ENCODE results near the gene TGOLN2.

TGOLN2 gene

DNA sequence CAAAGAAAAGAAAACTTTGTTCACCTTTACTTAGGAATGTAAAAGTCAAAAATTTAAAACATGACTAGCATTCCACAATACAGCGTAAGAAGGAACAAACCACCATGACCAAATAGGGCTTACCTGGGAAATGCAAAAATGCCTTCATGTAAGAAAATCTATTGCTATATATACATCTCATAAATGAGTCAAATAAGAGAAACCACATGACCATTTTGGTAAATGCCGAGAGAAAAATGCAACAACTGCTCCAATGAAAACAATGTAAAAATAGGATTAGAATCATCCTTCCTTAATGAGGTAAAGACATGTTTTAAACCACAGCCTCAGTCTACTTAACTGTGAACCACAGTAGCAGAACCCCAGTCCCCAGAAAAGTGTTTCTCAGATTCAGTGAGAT, 49.4 kb downstream of the TGOLN2 start:
- TF ChIP-seq, protein P1, sequence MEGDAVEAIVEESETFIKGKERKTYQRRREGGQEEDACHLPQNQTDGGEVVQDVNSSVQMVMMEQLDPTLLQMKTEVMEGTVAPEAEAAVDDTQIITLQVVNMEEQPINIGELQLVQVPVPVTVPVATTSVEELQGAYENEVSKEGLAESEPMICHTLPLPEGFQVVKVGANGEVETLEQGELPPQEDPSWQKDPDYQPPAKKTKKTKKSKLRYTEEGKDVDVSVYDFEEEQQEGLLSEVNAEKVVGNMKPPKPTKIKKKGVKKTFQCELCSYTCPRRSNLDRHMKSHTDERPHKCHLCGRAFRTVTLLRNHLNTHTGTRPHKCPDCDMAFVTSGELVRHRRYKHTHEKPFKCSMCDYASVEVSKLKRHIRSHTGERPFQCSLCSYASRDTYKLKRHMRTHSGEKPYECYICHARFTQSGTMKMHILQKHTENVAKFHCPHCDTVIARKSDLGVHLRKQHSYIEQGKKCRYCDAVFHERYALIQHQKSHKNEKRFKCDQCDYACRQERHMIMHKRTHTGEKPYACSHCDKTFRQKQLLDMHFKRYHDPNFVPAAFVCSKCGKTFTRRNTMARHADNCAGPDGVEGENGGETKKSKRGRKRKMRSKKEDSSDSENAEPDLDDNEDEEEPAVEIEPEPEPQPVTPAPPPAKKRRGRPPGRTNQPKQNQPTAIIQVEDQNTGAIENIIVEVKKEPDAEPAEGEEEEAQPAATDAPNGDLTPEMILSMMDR (IDR thresholded peaks at IDR 0.05; ENCODE audit: insufficient read depth, missing control alignments), result no peak
- no peak for DNase-seq (ENCODE audit: insufficient read length, low spot score)
- FAIRE-seq, result no peak

DNA sequence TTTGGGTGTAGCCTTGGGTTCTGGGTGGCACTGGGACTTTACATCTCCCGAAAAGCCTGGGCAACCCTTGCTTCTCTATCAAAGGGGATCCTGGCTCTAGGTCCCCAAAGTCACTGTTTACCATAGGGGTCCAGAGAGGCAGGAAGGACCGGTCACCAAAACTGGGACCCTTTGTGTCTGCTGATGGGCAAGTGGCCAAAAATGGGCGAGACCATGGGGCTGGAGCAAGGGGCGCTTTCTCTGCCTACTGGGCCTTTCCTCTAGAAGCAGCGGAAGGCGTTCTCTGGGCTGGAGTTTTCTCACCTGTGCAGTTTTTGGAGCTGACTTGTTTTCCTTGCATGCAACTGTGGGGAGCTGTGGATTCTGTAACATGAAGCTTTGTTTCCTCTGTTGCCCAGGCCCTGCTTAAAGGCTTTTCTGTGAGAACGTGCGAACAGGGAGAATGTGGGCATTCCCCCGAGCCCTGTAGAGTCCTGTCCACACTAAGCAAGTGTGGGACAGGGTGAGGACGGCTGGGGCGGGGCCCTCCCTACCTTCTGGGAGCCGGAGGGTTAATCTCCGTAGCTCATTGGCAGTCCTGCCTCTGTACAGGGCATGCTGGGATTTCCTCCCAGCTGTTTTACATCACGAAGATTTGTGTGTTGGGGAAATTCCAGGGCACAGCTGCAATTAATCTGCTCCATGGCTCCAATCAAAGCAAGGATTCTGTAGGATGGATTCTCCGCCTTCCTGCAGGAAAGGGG, 50.2 kb downstream of the TGOLN2 start:
- TF ChIP-seq, protein P1 (IDR thresholded peaks at IDR 0.05; ENCODE audit: insufficient read depth, missing control alignments), result no peak
- DNase-seq (ENCODE audit: insufficient read length, low spot score) (no peak), FAIRE-seq (no peak)

DNA sequence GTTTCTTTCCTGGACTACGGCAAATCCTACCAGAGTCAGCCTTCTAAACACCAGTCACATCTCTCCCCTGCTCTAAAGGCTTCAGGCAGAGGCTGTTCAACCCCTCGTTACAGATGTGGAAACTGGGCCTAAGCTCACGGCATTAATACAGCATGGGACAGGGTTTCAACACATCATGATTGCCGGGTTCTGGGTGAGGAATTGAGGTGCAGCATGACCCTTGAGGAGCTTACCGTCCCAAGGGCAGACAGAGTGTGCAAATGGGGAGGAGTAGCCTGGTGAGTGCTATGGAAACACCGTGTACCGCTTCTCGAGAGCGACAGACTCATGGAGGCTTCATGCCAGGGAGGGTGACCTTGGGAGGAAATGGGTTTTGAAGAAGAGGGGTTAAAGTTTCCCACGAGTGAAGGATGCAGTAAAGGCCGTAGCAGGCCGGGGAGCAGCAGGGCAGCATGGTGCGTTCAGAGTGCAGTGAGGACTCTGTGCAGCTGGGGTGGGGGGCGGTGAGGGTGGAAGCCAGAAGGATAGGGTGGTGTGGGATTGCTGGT, 51.1 kb downstream of the TGOLN2 start:
- FAIRE-seq (no peak), DNase-seq (ENCODE audit: insufficient read length, low spot score) (no peak)
- TF ChIP-seq, protein P1 (IDR thresholded peaks at IDR 0.05; ENCODE audit: insufficient read depth, missing control alignments), result no peak

DNA sequence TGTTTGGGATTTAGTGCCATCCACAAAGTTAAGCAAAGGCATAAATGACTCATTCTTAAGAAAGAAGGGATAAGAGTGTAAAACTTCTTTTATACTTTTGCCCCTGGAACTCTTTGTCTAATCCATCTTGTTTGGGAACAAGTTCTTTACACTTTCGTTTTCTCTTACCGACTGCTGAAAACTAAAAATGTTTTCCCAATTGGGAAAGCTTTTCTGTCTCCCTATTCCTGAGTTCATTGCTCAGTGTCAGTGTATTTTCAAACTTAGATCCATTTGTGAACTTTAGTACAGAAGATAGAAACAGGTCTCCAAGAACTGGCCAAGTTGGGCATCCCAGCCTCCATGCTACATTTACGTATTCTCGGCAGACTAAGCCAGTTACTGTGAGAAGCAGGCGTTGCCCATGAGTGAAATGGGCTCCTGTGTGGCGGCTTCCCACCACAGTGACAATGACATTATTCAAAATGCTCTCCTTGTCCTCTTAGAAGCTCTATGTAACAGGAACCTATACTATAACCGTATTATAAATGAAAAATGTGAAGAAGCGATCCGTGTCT, 51.7 kb downstream of the TGOLN2 start:
- FAIRE-seq (no peak), DNase-seq (ENCODE audit: insufficient read length, low spot score) (no peak)
- TF ChIP-seq, protein P1 (IDR thresholded peaks at IDR 0.05; ENCODE audit: insufficient read depth, missing control alignments), result no peak

DNA sequence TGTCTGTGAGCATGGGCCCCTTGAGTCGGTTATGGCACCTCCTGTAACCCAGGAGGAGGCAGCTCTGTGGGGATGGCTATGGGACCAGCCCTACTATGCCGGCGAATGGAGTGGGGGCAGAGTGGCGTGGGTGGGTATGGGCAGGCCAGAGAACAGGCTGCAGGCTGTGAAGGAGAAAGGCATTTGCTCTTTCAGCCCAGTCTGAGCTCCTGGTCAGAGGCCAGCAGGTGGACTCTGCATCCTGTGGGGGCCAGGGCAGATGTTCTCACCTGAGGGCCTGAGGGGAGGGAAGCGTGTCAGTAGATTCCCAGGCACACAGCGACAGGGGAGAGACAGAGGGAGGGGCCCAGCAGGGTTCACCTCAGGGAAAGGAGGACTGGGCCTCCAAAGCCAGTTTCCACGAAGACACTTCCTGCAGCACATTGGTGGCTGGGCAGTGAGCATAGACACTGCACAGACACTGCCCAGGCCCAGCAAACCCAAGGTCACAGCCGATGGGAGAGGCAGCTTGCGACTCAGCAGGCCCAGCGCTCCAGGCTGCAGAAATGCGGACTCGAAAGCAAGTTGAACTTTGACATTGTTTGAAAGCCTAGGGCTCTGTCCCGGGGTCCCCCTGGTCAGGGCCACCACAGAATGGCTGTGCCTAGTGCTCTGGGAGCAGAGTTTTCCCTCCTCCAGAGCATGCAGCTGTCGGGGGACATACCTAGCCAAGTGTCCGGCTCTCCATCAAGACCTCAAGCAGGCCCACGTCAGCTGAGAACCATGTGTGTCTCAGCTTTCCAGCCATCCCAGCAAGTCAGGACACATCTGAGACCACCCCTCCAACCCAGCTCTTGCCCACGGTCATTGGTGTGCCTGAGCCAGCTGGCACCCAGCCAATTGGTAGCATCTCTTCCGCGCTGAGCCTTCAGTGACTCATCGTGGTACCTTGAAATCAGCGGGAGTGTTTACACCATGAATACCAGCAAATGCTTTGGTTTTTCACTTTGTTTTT, 53.8 kb downstream of the TGOLN2 start:
- TF ChIP-seq, protein P1 (IDR thresholded peaks at IDR 0.05; ENCODE audit: insufficient read depth, missing control alignments), result no peak
- FAIRE-seq, result no peak
- DNase-seq (ENCODE audit: insufficient read length, low spot score), result no peak

DNA sequence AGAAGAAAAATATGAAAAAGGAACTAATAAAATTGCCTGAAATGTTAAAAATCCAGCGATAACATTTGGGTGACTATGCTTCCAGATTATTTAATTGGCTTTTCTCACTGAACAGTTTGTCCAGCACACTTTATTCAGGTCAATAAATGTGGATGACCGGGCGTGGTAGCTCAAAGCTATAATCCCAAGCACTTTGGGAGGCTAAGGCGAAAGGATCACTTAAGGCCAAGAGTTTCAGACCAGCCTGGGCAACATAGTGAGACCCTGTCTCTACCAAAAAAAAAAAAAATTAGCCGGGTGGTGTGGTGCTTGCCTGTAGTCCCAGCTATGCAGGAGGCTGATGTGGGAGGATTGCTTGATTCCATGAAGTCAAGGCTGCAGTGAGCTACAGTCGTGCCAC, 55.4 kb downstream of the TGOLN2 start:
- TF ChIP-seq, protein P1 (IDR thresholded peaks at IDR 0.05; ENCODE audit: insufficient read depth, missing control alignments), result no peak
- DNase-seq (ENCODE audit: insufficient read length, low spot score) (no peak), FAIRE-seq (no peak)

All from D721Med (cell line).